Right lobe of liver (tissue), 4 donors: Measurements from ENCODE around the gene DCLK3.

Experiments used
- POLR2A ChIP-seq: fragments of 450-650 bp; IDR thresholded peaks from one replicate; pipeline ENCODE4 v1.6.1; 2017; ENCODE audit warnings: antibody characterized with exemption, mild to moderate bottlenecking
- TF ChIP-seq, protein P1 (sequence below), 4 donors: fragments of 200-600 bp in 3 of 4; fragments of 450-650 bp in 1 of 4; IDR thresholded peaks; one replicate each; pipeline versions ENCODE4 v1.5.1 to v1.8.0; 2016 to 2022; ENCODE audit warnings: antibody characterized with exemption in 4 of 4, mild to moderate bottlenecking in 2 of 4
- donor health status: DM: no; HTN: no; CAD: no.
- donor health status: DM: no; HTN: no; CAD: no.
- donor health status: DM: no; HTN: yes; CAD: no.

DNA sequence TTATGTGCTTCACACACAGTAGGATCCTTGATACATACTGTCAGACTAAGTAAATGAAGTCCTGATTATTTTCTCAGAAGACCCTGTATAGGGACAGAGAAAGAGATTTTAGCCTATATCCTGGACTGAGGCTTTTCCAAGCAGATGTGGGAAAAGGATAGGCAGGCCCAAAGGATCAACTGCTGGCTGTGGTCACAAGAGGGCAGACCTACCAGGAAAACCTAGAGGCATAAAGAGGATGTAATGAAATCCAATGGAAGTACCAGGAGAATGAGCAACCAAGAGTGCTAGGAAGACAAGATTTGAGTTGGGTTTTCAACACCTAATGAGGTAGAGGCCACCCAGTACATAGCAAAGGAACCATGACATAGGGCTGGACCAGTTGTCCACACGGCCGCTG lies 23.1 kb downstream of the DCLK3 start:
- TF ChIP-seq, protein P1, sequence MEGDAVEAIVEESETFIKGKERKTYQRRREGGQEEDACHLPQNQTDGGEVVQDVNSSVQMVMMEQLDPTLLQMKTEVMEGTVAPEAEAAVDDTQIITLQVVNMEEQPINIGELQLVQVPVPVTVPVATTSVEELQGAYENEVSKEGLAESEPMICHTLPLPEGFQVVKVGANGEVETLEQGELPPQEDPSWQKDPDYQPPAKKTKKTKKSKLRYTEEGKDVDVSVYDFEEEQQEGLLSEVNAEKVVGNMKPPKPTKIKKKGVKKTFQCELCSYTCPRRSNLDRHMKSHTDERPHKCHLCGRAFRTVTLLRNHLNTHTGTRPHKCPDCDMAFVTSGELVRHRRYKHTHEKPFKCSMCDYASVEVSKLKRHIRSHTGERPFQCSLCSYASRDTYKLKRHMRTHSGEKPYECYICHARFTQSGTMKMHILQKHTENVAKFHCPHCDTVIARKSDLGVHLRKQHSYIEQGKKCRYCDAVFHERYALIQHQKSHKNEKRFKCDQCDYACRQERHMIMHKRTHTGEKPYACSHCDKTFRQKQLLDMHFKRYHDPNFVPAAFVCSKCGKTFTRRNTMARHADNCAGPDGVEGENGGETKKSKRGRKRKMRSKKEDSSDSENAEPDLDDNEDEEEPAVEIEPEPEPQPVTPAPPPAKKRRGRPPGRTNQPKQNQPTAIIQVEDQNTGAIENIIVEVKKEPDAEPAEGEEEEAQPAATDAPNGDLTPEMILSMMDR (IDR thresholded peaks at IDR 0.05) = no peak
- TF ChIP-seq POLR2A = no peak
